ENCODE data around the gene TMEM245. TPM values are rescaled to one million over a fixed set of nuclear protein-coding genes. Genes with fewer than 3 reads are reported as not detected.

The TMEM245 gene
- polyA plus RNA-seq, 3 donors, result 9.2 to 29.1 (median 14.4) TPM

DNA sequence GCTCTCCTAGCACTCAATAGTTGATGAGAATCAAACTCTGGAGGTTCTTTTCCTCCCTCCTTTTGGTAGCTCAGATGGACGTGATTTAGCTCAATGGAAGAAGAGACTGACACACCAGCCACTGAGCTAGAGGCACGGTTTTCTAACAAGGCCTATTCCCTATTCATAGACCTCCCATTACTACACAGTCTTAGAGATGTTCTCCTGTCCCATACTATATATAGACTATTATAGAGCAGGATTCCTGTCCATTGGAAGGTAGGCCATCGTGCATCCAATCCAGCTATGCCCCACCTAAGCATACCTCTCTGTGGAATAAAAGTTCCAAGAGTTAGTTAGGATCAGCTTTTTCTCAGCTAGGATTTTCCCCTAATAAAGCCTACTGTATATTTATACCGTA is 76.2 kb downstream of the TMEM245 start:
- 94 to 99% (median 95%) methylated on average over 4 of the region's 4 CpGs for WGBS, 3 donors
- H3K27ac ChIP-seq (ENCODE audit: low read depth, low read length), result no peak overlapping the region

- H3K27ac ChIP-seq (ENCODE audit: low read depth, low read length), result no peak overlapping the region
- WGBS, 3 donors, result 98 to 99% (median 99%) methylated on average over 4 of the region's 4 CpGs
Measured at GRCh38 chr9:109040571-109040970, 79.2 kb downstream of the TMEM245 start.

GRCh38 chr9:109039539-109039938 is 80.2 kb downstream of the TMEM245 start:
- 82 to 90% (median 86%) methylated on average over 4 of the region's 4 CpGs for WGBS, 3 donors
- H3K27ac ChIP-seq (ENCODE audit: low read depth, low read length), result no peak overlapping the region

DNA sequence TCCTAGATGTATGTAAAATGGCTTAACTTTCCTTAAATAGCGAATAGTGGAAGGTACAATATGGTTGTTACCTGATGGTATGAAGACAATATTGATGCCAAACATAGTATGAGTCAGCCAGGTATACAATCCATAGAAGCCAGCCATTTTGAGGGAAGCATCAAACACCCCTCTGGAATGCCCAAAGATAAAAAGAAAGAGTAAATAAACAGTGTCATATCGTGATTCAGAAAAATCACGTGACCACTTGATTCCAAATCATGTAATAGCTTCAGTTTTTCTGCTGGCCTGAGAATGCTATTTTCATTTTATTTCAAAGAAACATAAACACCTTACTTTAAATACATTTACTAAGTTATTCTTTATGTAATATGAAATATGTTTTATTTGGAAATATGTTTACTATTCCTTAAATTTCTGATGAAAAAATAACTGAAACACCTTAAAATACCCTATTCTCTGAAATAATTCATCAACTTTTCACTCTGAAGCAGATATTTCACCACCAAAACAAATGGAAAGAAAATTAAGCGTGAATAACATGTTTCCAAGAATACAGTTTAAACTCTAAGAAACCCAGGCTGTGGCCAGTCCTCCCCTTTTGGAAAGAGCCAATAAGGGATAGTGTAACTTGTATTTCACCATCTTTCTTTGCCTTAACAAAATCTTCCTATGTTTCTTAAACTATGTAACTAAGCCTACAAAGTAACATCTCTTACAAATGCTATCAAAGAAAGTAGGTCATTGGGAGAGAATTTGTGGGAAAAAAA is 81.6 kb downstream of the TMEM245 start:
- WGBS, 3 donors, result 66 to 91% (median 79%) methylated on average over 4 of the region's 4 CpGs
- H3K27ac ChIP-seq (ENCODE audit: low read depth, low read length), result no peak overlapping the region

GRCh38 chr9:109036744-109037680 is 82.7 kb downstream of the TMEM245 start:
- no peak overlapping the region for H3K27ac ChIP-seq (ENCODE audit: low read depth, low read length)
- WGBS, 3 donors, result 66 to 89% (median 84%) methylated on average over 6 of the region's 6 CpGs

- 42 to 68% (median 58%) methylated on average over 2 of the region's 2 CpGs for WGBS, 3 donors
- H3K27ac ChIP-seq (ENCODE audit: low read depth, low read length), result no peak overlapping the region
Measured at GRCh38 chr9:109035684-109036423, 83.9 kb downstream of the TMEM245 start.

DNA sequence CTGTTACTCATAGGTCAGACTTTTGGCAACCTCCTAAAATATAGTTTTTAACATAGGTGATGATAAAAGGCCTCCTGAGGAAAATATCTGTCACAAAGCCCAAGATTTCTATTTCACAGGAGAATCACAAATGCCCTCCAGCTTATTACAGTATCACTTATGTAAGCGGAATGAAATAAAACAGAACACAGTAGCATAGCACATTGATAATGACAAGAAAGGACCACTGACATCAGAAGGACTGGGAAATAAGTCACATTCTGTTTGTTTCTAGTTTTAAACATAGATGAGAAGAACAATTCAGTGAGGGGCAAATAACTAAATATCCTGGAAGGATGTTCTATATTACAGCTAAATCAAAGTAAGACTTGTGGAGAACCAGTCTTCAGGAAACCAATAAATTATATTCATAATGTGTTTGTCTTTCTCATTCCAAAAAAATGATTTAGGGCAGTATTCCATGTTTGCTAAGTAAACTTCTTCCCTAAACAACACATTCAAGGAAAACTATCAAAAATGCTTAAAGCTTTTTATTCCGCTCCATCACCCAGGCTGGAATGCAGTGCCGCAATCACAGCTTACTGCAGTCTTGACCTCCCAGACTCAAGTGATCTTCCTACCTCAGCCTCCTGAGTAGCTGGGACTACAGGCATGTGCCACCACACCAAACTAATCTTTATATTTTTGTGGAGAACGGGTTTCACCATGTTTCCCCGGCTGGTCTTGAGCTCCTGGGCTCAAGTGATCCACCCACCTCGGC is 85.6 kb downstream of the TMEM245 start:
- H3K27ac ChIP-seq (ENCODE audit: low read depth, low read length), result no peak overlapping the region
- 90 to 98% (median 95%) methylated on average over 6 of the region's 6 CpGs for WGBS, 3 donors

- H3K27ac ChIP-seq (ENCODE audit: low read depth, low read length), result no peak overlapping the region
- WGBS, 3 donors, result 93 to 95% (median 95%) methylated on average over 3 of the region's 3 CpGs
Measured at GRCh38 chr9:109031241-109031640, 88.5 kb downstream of the TMEM245 start.

- WGBS, 3 donors, result 90 to 96% (median 95%) methylated on average over 4 of the region's 4 CpGs
- H3K27ac ChIP-seq (ENCODE audit: low read depth, low read length), result no peak overlapping the region
Measured at GRCh38 chr9:109030426-109030825, 89.3 kb downstream of the TMEM245 start.

GRCh38 chr9:109028457-109028856 is 91.3 kb downstream of the TMEM245 start:
- 95 to 99% (median 95%) methylated on average over 4 of the region's 4 CpGs for WGBS, 3 donors
- H3K27ac ChIP-seq (ENCODE audit: low read depth, low read length), result no peak overlapping the region

DNA sequence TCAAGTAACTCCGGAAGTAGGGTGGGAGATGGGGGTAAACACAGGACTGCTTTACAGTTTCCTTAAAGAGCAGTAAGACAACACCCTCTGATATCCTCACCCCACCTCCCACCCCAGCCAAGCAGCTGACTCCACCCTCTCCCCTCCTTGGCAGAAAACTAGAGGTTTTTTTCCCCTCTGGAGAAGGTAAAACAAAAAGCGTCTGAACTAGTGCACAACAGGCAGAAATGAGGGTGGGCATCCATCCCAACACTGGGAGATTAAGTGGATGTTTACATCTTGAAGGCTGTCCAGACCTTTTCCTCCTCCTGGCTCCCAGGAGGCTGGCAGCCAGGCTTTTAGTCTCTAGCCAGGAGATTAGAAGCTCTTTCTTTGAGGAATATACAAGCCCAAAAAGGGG is 92.6 kb downstream of the TMEM245 start:
- WGBS, 3 donors, result 43 to 48% (median 45%) methylated on average over 2 of the region's 2 CpGs
- H3K27ac ChIP-seq (ENCODE audit: low read depth, low read length), result no peak overlapping the region

DNA sequence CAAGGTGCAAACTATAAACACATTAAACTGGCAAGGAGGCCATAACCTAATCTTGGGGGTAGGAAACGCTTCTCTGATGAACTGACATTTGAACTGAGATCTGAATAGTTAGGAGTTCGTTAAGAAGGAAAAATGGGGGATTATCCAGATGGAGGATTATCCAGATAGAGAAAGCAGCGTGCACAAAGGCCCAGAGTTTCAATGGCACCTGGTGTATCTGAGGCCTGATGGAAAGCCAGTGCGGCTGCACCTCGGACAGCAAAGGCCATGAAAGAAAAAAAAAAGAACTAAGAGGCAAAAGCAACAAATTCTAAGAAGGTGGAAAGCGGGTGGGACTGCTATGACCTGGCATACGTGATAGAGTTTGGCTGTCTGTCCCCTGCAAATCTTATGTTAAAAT is 93.4 kb downstream of the TMEM245 start:
- 94 to 95% (median 94%) methylated on average over 7 of the region's 7 CpGs for WGBS, 3 donors
- no peak overlapping the region for H3K27ac ChIP-seq (ENCODE audit: low read depth, low read length)

- H3K27ac ChIP-seq (ENCODE audit: low read depth, low read length), result no peak overlapping the region
Measured at GRCh38 chr9:109022873-109023272, 96.9 kb downstream of the TMEM245 start.

DNA sequence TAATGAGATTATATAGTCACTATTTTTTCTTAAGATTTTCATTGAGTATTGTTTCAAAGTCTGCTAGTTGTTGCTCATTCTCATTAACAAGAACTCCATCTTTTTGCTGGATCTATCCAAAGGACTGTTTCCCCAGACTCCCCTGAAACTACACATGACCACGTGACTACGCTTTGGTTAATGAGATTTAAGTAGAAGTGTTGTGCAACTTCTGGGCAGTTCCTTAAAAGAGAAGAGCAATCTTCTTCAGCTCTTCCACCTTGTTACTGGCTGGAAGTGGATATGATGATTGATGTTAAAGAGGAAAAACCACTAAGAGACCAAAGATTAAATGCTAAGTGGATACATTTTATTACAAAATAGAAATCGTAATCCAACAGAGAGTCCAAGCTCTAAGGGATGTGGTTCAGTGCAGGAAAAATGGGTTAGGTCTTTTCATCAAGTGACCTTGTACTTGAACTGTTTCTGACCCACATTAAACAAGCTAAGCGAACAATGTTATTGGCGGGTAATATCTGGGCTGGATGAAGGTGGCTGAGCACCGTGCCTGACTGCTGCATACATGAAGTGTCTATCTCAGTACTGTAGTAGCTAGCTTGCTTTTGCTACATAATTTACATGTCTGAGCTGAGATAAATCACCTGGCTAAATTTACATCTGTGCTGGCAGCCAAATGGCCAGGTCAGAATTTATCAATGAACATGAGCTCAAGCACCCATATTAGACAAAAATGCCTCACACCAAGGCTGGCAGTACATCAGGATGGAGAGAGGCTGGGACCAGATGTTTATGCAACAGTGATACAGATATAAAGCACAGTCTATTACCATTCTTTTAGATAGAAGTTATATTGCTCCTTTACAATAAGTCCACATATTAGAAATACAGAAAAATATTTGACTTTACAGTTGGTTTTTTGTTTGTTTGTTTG is 98.9 kb downstream of the TMEM245 start:
- 66 to 77% (median 77%) methylated on average over 6 of the region's 6 CpGs for WGBS, 3 donors

DNA sequence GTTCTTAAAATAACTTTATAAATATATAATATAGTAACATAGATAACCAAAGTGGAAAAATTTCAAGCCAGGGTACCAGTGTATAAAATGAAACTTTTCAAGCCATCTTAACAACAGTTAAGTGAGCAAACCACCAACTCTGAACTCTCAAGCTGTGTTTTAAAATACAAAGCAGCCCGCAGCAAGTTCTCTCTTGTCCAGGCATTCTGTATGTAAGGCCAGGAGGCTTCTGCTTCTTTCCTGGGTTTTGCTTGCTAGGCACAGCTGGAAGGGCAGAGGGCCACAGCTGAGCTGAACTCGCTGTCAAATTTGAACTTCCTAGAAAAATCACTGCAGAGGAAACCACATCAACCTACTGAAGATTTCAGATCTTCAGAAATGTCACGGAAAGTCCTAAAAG is 99.6 kb downstream of the TMEM245 start:
- H3K27ac ChIP-seq (ENCODE audit: low read depth, low read length), result no peak overlapping the region
- 92 to 98% (median 93%) methylated on average over 3 of the region's 3 CpGs for WGBS, 3 donors

More for the DNA sequence above, 98.9 kb downstream of the TMEM245 start:
- H3K27ac ChIP-seq (ENCODE audit: low read depth, low read length), result no peak overlapping the region

DNA sequence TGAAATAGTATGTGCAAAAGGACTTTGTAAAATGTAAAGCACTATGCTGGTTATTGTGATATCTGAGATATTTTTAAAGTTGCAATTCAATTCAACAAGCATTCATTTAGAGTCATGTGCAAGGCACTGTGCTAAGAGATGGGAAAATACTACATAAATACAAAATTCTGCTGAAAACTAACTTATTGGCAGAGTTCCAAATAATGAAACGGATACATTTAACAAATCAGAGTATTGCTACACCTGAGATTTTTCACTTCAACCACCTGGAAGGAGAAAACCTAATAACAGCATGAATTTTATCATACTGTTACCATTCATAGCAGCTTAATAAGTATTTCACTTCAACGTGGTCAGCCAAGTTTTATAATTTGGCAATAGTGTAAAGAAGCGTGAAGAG is 100.3 kb downstream of the TMEM245 start:
- WGBS, 3 donors, result 66 to 78% (median 71%) methylated on average over 3 of the region's 3 CpGs
- H3K27ac ChIP-seq (ENCODE audit: low read depth, low read length), result no peak overlapping the region

DNA sequence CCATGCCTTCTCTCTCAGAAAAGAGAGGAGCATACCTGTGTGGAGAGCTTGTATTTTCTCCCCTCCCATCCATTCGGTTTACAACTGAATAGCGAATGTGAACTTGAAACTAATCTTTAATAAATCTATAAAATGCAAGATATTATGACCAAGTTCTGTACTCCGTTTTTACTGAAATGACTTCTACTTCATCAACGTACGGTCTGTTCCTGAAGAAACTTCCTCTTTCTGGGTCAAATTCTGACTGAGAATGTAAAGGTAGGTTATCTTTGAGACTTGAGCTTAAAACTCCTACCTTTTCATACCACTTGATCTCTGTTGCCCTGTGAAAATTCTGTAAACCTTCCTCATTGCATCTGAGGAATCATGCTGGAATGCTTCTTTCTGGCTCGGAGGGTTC is 102.3 kb downstream of the TMEM245 start:
- 79 to 86% (median 81%) methylated on average over 6 of the region's 6 CpGs for whole genome bisulfite sequencing, 3 donors
- H3K27ac ChIP-seq (ENCODE audit: low read depth, low read length), result no peak overlapping the region

Measured in adipose tissue (tissue), 3 donors.